Prostate gland (tissue), 2 donors: ENCODE data around the gene SCRT2. TPM values are rescaled to one million over a fixed set of nuclear protein-coding genes. Genes with fewer than 3 reads are reported as not detected.

ENCODE experiments used
- DNase-seq: peaks from one replicate; pipeline ENCODE4 v3.0.0-alpha.2; 2019; ENCODE audit warnings: low spot score
- H3K27ac ChIP-seq, 2 donors: fragments of 200-600 bp; sonication (generic); 2 replicates each; pipeline ENCODE4 v1.5.1; 2017 to 2019
- H3K27me3 ChIP-seq: fragments of 200-600 bp; sonication (generic); replicated peaks from 2 replicates; pipeline ENCODE4 v1.5.1; 2019; ENCODE audit not compliant: insufficient read depth
- H3K36me3 ChIP-seq, 2 donors: fragments of 200-600 bp; sonication (generic); 1 replicate in 1 of 2; 2 replicates in 1 of 2; pipeline versions ENCODE4 v1.5.1 to v1.8.1; 2017 to 2019
- H3K4me1 ChIP-seq: fragments of 200-600 bp; sonication (generic); replicated peaks from 2 replicates; pipeline ENCODE4 v1.5.1; 2019
- H3K4me3 ChIP-seq, 2 donors: fragments of 200-600 bp; sonication (generic); 2 replicates each; pipeline ENCODE4 v1.5.1; 2017 to 2019
- H3K9me3 ChIP-seq: fragments of 200-600 bp; sonication (generic); 2 replicates; pipeline ENCODE4 v1.5.1; 2017
- CTCF ChIP-seq, 4 experiments: fragments of 200-600 bp in 2 of 4; fragments of 450-650 bp in 2 of 4; sonication (generic) in 2 of 4; IDR thresholded peaks; 1 replicate in 3 of 4; 2 replicates in 1 of 4; pipeline ENCODE4 v1.5.1; 2016 to 2019; ENCODE audit warnings: antibody characterized with exemption in 4 of 4, mild to moderate bottlenecking in 2 of 4, moderate library complexity in 2 of 4
- POLR2A ChIP-seq: fragments of 450-650 bp; IDR thresholded peaks from one replicate; pipeline ENCODE4 v1.6.1; 2016; ENCODE audit warnings: antibody characterized with exemption, mild to moderate bottlenecking
- POLR2AphosphoS5 ChIP-seq: sonication (generic); formaldehyde crosslinking; IDR thresholded peaks from one replicate; pipeline ENCODE4 v1.6.1; 2017; ENCODE audit warnings: antibody characterized with exemption
- WGBS: methylation state at CpG from one replicate; pipeline ENCODE4 v1.1.5; 2018; 5-methylcytosine and 5-hydroxymethylcytosine counted together
- intact Hi-C: fragments of 100-400 bp; cut with DNase I; formaldehyde crosslinking; loops from one replicate; pipeline ENCODE4 v1.14.2; 2022
- total RNA-seq, 2 donors: library from RNA; depleted of rRNA; stranded (reverse); fragments of >200 nt; gene quantifications; one replicate each; pipeline ENCODE4 v1.1.0, GENCODE V29; 2016

Gene SCRT2
- total RNA-seq, 2 donors from 2014 or later = 0.17 TPM; not detected in 1

GRCh38 chr20:635028-635892, 40.3 kb downstream of the SCRT2 start:
- no peaks in the 10 kb centered on the region for H3K36me3 ChIP-seq
- WGBS = 69% methylated on average over 9 of the region's 9 CpGs
- H3K4me1 ChIP-seq = no peaks in the 10 kb centered on the region
- H3K4me3 ChIP-seq = no peak overlapping the region
- H3K9me3 ChIP-seq = no peaks in the 10 kb centered on the region
- TF ChIP-seq POLR2A (no peak), POLR2AphosphoS5 (no peak), CTCF (IDR thresholded peaks at IDR 0.05) (no peak)
- H3K27me3 ChIP-seq = no peaks in the 10 kb centered on the region
- no peak for DNase-seq
- intact Hi-C loops = no loop called here
- H3K27ac ChIP-seq = no peak overlapping the region

- no peak for TF ChIP-seq POLR2AphosphoS5
- no peak for TF ChIP-seq CTCF (IDR thresholded peaks at IDR 0.05)
- 56% methylated on average over 14 of the region's 14 CpGs for WGBS
- Histone ChIP-seq H3K27me3 (no peaks in the 10 kb centered on the region), H3K27ac (no peak overlapping the region), H3K9me3 (no peaks in the 10 kb centered on the region), H3K36me3 (no peaks in the 10 kb centered on the region), H3K4me1 (no peaks in the 10 kb centered on the region), H3K4me3 (no peak overlapping the region)
- no peak for DNase-seq
- intact Hi-C loops = no loop called here
Measured at GRCh38 chr20:634148-634925, 41.3 kb downstream of the SCRT2 start.

GRCh38 chr20:631101-631500, 44.5 kb downstream of the SCRT2 start:
- no peak for TF ChIP-seq CTCF (IDR thresholded peaks at IDR 0.05)
- no peak for TF ChIP-seq POLR2AphosphoS5
- TF ChIP-seq POLR2A = no peak
- H3K4me3 ChIP-seq = no peak overlapping the region
- no peak overlapping the region for H3K27ac ChIP-seq
- DNase-seq = no peak
- no peaks in the 10 kb centered on the region for H3K36me3 ChIP-seq
- H3K9me3 ChIP-seq = no peaks in the 10 kb centered on the region
- H3K27me3 ChIP-seq = no peaks in the 10 kb centered on the region
- intact Hi-C loops = no loop called here
- WGBS = 65% methylated on average over 1 of the region's 1 CpG
- no peaks in the 10 kb centered on the region for H3K4me1 ChIP-seq

- 75% methylated on average over 2 of the region's 2 CpGs for WGBS
- no peak overlapping the region for H3K27ac ChIP-seq
- H3K9me3 ChIP-seq = no peaks in the 10 kb centered on the region
- H3K4me3 ChIP-seq = no peak overlapping the region
- TF ChIP-seq POLR2AphosphoS5 (no peak), CTCF (IDR thresholded peaks at IDR 0.05) (no peak), POLR2A (no peak)
- intact Hi-C loops = no loop called here
- no peak for DNase-seq
- H3K4me1 ChIP-seq = no peaks in the 10 kb centered on the region
- no peaks in the 10 kb centered on the region for H3K36me3 ChIP-seq
- no peaks in the 10 kb centered on the region for H3K27me3 ChIP-seq
Measured at GRCh38 chr20:626579-626978, 49.0 kb downstream of the SCRT2 start.
